Loucy (cell line): ENCODE results near the gene SSH2.

Experiments used
- H2AFZ ChIP-seq: fragments of 200-600 bp; sonication (generic); 2 replicates; pipeline ENCODE4 v1.6.0; 2016; ENCODE audit warnings: antibody characterized with exemption, mild to moderate bottlenecking, low read length, moderate library complexity
- H3F3A ChIP-seq: fragments of 200-600 bp; 2 replicates; pipeline ENCODE4 v1.6.0; 2016; ENCODE audit warnings: antibody characterized with exemption, low read depth, mild to moderate bottlenecking
- H3K27me3 ChIP-seq: fragments of 200-600 bp; sonication (generic); 2 replicates; pipeline ENCODE4 v1.6.1; 2014; ENCODE audit warnings: low read length, mild to moderate bottlenecking; ENCODE audit not compliant: insufficient read depth, poor library complexity, severe bottlenecking
- H3K36me3 ChIP-seq: fragments of 200-600 bp; sonication (generic); 2 replicates; pipeline ENCODE4 v1.6.1; 2016; ENCODE audit warnings: low read length; ENCODE audit not compliant: insufficient read depth
- H3K4me1 ChIP-seq: fragments of 200-600 bp; sonication (generic); 2 replicates; pipeline ENCODE4 v1.5.1; 2014; ENCODE audit warnings: low read length, mild to moderate bottlenecking; ENCODE audit not compliant: insufficient read depth, poor library complexity, severe bottlenecking
- H3K4me2 ChIP-seq: fragments of 200-600 bp; sonication (generic); 2 replicates; pipeline ENCODE4 v1.6.0; 2014; ENCODE audit warnings: antibody characterized with exemption, low read length, low read depth, mild to moderate bottlenecking; ENCODE audit not compliant: poor library complexity, severe bottlenecking
- H3K4me3 ChIP-seq: fragments of 200-600 bp; sonication (generic); 2 replicates; pipeline ENCODE4 v1.5.1; 2014; ENCODE audit warnings: low read length, mild to moderate bottlenecking, mixed read lengths; ENCODE audit not compliant: poor library complexity, severe bottlenecking
- H3K79me2 ChIP-seq: fragments of 200-600 bp; sonication (generic); 2 replicates; pipeline ENCODE4 v1.6.1; 2014; ENCODE audit warnings: low read length; ENCODE audit not compliant: insufficient read depth
- H3K9ac ChIP-seq: fragments of 200-600 bp; sonication (generic); 2 replicates; pipeline ENCODE4 v1.6.0; 2014; ENCODE audit warnings: mild to moderate bottlenecking, low read depth, low read length, moderate library complexity; ENCODE audit not compliant: poor library complexity, severe bottlenecking
- H3K9me2 ChIP-seq: fragments of 200-600 bp; sonication (generic); replicated peaks from 2 replicates; pipeline ENCODE4 v1.6.1; 2016; ENCODE audit warnings: low read depth, low read length, mixed read lengths
- H3K9me3 ChIP-seq: fragments of 200-600 bp; sonication (generic); 2 replicates; pipeline ENCODE4 v1.6.1; 2014; ENCODE audit warnings: mild to moderate bottlenecking, antibody characterized with exemption, low read length, low read depth; ENCODE audit not compliant: insufficient read depth
- H4K20me1 ChIP-seq: fragments of 200-600 bp; sonication (generic); 2 replicates; pipeline ENCODE4 v1.6.0; 2014; ENCODE audit warnings: antibody characterized with exemption, low read length, mild to moderate bottlenecking; ENCODE audit not compliant: insufficient read depth, poor library complexity, severe bottlenecking
- EZH2phosphoT487 ChIP-seq: fragments of 200-600 bp; IDR thresholded peaks from 2 replicates; pipeline ENCODE4 v1.6.1; 2018; ENCODE audit warnings: antibody characterized with exemption, mild to moderate bottlenecking, moderate library complexity, borderline replicate concordance
- TF ChIP-seq, protein P1 (sequence below): fragments of 200-600 bp; sonication (generic); conservative IDR thresholded peaks from 2 replicates; pipeline ENCODE4 v1.5.1; 2014; ENCODE audit warnings: mild to moderate bottlenecking, antibody characterized with exemption, low read length

Gene SSH2

DNA sequence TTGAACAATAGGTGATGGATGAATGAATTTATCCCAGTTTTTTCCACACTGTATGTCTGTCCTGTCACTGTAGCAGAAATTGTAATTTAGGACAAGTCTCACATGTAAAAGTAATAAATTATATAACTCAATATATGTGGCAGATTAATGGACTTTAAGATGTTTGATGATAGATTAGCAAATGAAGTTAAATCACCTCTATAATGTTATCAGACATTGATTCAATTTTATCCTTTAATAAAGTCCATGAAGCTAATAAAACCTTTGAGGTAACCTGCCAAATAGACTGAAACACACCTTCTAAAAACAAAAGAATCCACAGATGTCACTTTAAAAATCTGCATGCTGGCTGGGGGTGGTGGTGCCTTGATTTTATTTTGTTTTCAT, 224.0 kb downstream of the SSH2 start:
- H3K79me2 ChIP-seq, result peaks cover 21% of the 10 kb centered on the region
- H3K4me1 ChIP-seq, result peaks cover 38% of the 10 kb centered on the region
- no peaks in the 10 kb centered on the region for H3K9me2 ChIP-seq
- peak overlapping the region; percentile 56 for H3K4me3 ChIP-seq
- H4K20me1 ChIP-seq, result no peaks in the 10 kb centered on the region
- peaks cover 11% of the 10 kb centered on the region for H3F3A ChIP-seq
- H3K4me2 ChIP-seq, result peak overlapping the region; percentile 68
- peak overlapping the region; percentile 69; the same call in 1 of the 2 replicates for H2AFZ ChIP-seq
- H3K9ac ChIP-seq, result peak overlapping the region; percentile 50
- no peaks in the 10 kb centered on the region for H3K9me3 ChIP-seq
- no peak for TF ChIP-seq EZH2phosphoT487
- TF ChIP-seq, protein P1, sequence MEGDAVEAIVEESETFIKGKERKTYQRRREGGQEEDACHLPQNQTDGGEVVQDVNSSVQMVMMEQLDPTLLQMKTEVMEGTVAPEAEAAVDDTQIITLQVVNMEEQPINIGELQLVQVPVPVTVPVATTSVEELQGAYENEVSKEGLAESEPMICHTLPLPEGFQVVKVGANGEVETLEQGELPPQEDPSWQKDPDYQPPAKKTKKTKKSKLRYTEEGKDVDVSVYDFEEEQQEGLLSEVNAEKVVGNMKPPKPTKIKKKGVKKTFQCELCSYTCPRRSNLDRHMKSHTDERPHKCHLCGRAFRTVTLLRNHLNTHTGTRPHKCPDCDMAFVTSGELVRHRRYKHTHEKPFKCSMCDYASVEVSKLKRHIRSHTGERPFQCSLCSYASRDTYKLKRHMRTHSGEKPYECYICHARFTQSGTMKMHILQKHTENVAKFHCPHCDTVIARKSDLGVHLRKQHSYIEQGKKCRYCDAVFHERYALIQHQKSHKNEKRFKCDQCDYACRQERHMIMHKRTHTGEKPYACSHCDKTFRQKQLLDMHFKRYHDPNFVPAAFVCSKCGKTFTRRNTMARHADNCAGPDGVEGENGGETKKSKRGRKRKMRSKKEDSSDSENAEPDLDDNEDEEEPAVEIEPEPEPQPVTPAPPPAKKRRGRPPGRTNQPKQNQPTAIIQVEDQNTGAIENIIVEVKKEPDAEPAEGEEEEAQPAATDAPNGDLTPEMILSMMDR, result no peak
- peaks cover 18% of the 10 kb centered on the region; the same call in 1 of the 2 replicates for H3K36me3 ChIP-seq
- no peaks in the 10 kb centered on the region for H3K27me3 ChIP-seq

- Histone ChIP-seq H3K36me3 (peaks cover 20% of the 10 kb centered on the region; the same call in 1 of the 2 replicates), H4K20me1 (no peaks in the 10 kb centered on the region), H3K9me3 (no peaks in the 10 kb centered on the region), H2AFZ (no peak overlapping the region), H3K4me2 (peak overlapping the region; percentile 68), H3K9ac (peak overlapping the region; percentile 50), H3K27me3 (no peaks in the 10 kb centered on the region), H3K79me2 (peaks cover 19% of the 10 kb centered on the region), H3K9me2 (no peaks in the 10 kb centered on the region), H3F3A (peaks cover 11% of the 10 kb centered on the region), H3K4me3 (no peak overlapping the region), H3K4me1 (peaks cover 38% of the 10 kb centered on the region)
- TF ChIP-seq, protein P1, result no peak
- no peak for TF ChIP-seq EZH2phosphoT487
Measured at GRCh38 chr17:29705386-29705785, 224.6 kb downstream of the SSH2 start.

GRCh38 chr17:29699283-29699682, 230.7 kb downstream of the SSH2 start:
- H3K9me3 ChIP-seq, result no peaks in the 10 kb centered on the region
- H3K9me2 ChIP-seq, result no peaks in the 10 kb centered on the region
- H3K4me1 ChIP-seq, result peaks cover 21% of the 10 kb centered on the region
- H3K79me2 ChIP-seq, result no peaks in the 10 kb centered on the region; the same call in 1 of the 2 replicates
- peaks cover 48% of the 10 kb centered on the region; the same call in 1 of the 2 replicates for H3K36me3 ChIP-seq
- no peak overlapping the region for H3K4me3 ChIP-seq
- H2AFZ ChIP-seq, result no peak overlapping the region
- TF ChIP-seq, protein P1, result no peak
- TF ChIP-seq EZH2phosphoT487, result no peak
- H4K20me1 ChIP-seq, result no peaks in the 10 kb centered on the region
- peaks cover 4% of the 10 kb centered on the region; the same call in 1 of the 2 replicates for H3F3A ChIP-seq
- H3K27me3 ChIP-seq, result no peaks in the 10 kb centered on the region
- H3K4me2 ChIP-seq, result peak overlapping the region; percentile 9
- H3K9ac ChIP-seq, result peak overlapping the region; percentile 38
